ENCODE data around the gene ARG2.
A peak's percentile ranks its signal among the peaks of the same experiment; 100 is the strongest.

ARG2 gene

DNA sequence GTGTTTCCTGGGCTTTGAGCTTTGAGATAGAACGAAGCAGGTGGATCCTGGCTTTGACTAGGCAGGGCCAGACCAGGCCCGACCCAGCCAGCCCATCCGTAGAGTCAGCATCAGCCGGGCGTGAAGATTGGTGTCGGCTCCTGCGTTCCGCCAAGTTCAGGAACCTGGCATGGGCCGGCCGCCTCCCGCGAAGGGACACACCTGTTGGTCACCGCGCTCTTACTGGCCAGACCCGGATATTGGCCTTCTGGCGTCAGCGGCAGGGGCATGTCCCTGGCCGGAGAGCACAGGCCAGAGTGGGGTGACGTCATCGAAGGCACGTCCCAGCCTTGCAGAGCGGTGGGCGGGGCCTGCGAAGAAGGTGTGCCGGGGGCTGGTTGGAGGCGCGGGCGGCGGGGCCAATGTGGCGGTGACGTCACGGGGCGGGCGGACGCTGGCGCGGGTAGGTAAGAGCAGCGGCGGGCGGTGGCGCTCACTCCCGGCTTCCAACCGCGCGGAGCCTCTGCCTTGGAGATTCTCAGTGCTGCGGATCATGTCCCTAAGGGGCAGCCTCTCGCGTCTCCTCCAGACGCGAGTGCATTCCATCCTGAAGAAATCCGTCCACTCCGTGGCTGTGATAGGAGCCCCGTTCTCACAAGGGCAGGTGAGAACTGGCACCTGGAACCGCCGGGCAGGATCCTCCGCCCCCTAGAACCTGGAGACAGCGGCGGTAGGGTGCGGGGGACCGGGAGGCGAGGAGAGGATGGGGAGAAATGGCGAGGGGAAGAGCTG, at the start of gene ARG2:
Gene ARG2, plus strand, starts transcription at position 475 of the 771 bp plus-strand sequence. Its CDS starts 58 bp downstream, at position 533.
- peak; percentile 100 for DNase-seq

DNA sequence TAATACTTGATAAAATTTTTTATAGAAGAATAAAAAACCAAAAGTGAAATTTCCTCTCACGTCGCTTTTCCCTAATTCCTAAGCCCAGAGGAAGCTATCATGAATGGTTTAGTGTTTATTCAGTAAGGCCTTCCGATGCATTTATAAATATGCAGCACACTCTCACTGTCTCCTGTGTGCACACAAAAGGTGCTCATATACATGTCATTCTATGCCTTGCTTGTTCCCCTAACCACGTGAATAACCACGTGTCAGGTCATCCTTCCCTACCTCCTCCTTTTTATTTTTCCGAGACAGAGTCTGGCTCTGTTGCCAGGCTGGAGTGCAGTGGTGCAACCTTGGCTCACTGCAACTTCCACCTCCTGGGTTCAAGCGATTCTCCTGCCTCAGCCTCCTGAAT, 49.3 kb upstream of the ARG2 start:
- DNase-seq, result no peak

DNA sequence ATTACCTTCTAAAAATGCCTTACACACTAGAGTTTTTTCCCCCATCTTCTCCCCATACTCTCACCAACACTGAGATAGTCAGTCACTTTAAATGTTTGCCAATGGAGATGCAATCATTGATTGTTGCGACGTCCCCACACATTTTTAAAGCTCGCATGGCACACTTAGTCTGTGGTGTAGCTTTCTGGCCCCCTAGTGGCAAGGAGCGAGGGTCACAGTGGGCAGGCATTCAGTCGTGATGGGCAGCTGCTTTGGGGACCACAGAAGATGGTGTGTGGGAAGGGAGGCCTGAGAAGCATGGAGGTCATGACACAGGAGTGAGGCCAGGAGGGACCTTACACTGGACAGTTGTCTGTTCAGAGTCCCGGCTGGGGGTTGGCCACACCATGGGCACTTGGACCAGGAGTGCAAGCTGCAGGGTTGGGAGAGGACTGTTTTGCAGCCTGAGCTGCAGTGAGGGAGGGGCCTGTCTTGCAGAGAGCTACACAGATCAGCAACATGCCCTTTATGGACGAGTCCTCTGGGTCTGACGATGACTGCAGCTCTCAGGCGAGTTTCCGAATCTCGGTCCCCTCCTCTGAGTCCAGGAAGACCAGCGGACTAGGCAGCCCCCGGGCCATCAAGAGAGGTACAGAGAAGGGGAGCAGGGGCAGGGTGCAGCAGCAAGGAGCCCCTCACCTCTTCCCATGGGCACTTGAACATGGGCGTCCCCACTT, 48.3 kb upstream of the ARG2 start:
- peak; percentile 78 for DNase-seq

DNA sequence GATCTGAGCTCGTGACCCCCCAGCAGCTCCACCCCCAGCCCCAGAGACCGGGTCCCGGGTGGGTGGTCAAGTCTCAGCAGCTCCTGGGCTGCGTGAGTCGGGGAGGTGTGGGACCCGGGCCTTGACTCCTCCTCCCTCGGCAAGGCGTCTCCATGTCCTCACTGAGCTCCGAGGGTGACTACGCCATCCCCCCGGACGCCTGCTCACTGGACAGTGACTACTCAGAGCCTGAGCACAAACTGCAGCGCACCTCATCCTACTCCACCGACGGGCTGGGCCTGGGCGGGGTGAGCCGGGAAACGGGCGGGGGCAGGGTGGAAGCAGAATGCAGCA, 47.8 kb upstream of the ARG2 start:
- peak; percentile 50 for DNase-seq

- peak; percentile 34 for DNase-seq
These were observed 47.1 kb upstream of the ARG2 start for GRCh38 chr14:67572608-67573007.

GRCh38 chr14:67573228-67574010, 46.3 kb upstream of the ARG2 start:
- DNase-seq, result peak; percentile 40

DNA sequence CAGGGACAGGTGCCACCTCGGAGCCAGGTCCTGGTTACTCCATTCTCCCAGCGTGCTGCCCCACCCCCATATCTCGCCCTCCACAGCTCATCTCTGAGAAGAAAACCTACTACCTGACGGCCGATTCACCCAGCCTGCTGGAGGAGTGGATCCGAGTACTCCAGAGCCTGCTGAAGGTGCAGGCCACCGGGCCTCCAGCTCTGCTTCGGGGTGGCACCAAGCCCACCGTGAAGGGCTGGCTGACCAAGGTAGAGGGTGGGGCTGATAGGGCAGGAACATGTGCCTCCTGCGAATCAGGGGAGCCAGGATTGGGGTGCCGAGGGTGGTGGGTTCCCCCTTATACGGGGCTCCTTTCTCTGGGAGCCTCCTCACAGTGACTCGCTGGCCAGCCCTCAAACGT, 45.6 kb upstream of the ARG2 start:
- DNase-seq, result no peak

GRCh38 chr14:67574806-67575205, 44.9 kb upstream of the ARG2 start:
- DNase-seq, result no peak

GRCh38 chr14:67575684-67576083, 44.0 kb upstream of the ARG2 start:
- no peak for DNase-seq

DNA sequence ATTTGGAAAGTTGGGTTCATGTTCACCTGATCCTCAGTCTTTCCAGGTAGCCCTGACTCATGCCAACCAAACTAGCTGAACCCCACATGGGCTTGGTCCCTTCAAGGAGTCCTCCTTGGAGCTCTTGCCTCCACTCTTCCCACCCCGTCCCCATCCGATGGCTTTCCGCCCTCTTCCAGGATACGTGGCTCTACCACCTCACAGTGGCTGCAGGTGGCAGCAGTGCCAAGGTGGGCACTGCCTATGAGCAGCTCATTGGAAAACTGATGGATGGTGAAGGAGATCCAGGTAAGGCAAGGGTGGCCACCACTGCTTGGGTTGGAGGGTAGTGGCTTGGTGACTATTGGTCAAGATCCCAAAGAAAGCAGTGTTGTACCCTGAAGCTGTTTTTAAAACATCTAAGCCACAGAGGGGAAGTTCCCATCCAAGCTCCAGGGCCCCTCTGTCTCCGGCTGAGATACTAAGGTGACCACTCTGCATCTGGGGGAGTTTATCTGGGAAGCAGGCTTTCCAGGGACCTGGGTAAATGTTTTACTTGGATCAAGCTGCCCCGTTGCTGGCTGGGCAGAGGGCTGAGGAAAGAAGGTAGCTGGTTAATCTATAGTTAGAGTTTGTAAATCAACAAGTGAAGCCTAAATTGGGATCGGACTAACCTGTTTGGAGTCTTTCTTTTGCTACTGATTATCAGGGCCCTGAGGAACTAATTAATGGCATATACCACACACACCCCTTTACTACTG, 43.3 kb upstream of the ARG2 start:
- DNase-seq, result peak; percentile 21

GRCh38 chr14:67577181-67577808, 42.4 kb upstream of the ARG2 start:
- DNase-seq, result peak; percentile 47

GRCh38 chr14:67577909-67578749, 41.6 kb upstream of the ARG2 start:
- peak; percentile 43 for DNase-seq

- DNase-seq, result peak; percentile 35
These were observed 40.7 kb upstream of the ARG2 start for GRCh38 chr14:67579040-67579439.

DNA sequence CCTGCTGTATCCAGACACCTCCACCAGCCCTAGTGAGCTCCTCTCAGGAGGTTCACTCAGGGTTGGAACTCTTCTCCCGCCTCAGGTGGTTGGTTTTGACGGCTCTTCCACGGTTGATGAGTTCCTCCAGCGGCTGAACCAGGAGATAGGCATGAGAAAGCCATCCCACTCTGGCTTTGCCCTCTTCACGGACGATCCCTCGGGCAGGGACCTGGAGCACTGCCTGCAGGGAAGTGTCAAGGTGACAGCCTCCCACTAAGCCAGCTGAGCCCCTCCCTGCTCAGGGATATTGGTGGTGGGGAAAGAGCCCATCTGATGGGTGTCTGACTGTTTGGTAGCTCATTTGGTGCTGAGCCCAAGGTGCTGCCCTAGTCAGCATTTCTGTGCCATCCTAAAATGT, 40.1 kb upstream of the ARG2 start:
- peak; percentile 44 for DNase-seq

- no peak for DNase-seq
These were observed 39.2 kb upstream of the ARG2 start for GRCh38 chr14:67580336-67581171.

DNA sequence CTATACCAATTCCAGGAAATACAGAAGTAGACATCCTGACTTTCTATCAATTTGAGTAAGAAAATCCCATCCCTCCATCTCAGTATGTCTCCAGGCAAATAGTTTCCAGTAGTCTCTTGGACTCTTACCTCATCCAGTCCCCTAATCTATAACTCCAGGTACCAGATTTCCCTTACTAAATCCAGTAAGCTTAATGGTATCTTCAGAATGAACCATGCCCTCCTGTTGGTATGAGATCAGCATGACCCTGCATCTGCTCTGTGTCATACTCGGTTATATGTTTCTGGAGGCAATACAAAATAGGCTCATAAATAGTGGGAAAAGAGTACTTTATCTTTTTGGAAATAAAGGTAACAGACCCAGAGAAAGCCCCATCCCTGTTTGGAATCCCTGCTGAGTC, 38.1 kb upstream of the ARG2 start:
- no peak for DNase-seq

DNA sequence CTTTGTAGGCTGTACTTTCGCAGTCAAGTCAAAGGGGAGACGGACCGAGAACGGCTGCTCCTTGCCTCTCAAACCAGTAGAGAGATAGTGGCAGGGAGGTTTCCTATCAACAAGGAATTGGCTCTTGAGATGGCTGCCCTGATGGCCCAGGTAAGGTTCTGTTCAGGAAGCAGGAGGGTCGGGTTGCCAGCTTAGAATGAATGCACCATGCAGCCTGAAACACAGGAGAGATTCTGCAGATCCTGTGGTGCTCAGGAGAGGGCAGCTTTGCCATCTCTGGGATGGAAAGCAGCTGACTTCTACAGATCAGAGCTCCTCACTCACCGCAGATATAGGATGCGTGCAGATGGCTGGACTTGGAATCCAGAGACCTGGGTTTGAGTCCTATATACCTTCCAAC, 37.7 kb upstream of the ARG2 start:
- no peak for DNase-seq

DNA sequence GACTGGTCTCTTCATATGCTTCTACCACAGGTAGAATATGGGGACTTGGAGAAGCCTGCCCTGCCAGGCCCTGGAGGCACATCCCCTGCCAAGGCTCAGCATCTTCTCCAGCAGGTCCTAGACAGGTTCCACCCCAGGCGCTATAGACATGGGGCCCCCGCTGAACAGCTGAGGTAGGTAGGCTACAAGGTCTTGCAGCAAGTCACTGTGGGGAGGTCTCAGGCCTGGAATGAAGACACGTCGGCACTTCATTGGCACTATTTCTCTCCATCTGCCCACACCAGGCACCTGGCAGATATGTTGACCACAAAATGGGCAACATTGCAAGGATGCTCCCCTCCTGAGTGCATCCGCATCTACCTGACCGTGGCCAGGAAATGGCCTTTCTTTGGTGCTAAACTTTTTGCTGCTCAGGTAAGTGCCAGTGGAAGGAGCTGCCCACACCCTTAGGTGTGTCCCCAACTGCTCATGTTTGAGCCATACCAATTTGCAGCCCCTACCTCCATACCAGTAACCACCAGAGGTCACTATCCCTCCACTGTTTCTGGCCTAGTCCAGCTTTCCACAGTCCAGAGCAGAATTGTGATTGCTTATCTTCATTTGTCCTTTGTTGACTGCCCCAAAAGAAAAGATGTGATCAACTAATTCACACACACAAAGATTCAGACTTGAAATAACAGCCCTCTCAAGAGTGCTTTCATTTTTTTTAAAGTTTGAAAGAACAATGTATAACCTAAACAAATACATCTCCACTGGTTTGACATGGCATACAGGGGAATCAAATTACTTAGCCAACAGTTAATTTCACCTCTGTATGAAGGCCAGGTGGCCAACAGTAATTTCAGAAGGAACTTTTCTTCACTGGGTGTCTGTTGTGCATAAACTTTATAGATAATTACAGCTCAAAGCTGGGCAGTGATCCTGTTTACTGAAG, 35.7 kb upstream of the ARG2 start:
- peak; percentile 73 for DNase-seq

GRCh38 chr14:67584978-67585377, 34.7 kb upstream of the ARG2 start:
- DNase-seq, result no peak
